ENCODE results near the gene ZNF169. TPM values are rescaled to one million over a fixed set of nuclear protein-coding genes. Genes with fewer than 3 reads are reported as not detected.
"Not testable (repeated sequence)": the region's sequence is repeated elsewhere in the genome, so short reads cannot be mapped to it uniquely, and the experiment has no call there.

ZNF169 gene
- total RNA-seq, 1 donor from 2014 or later = 3.2 TPM

GRCh38 chr9:94341703-94342102, 82.6 kb downstream of the ZNF169 start:
- DNase-seq (ENCODE audit: low read depth) = not testable (repeated sequence)

GRCh38 chr9:94347451-94347850, 88.4 kb downstream of the ZNF169 start:
- not testable (repeated sequence) for DNase-seq (ENCODE audit: low read depth)

GRCh38 chr9:94348754-94349153, 89.7 kb downstream of the ZNF169 start:
- not testable (repeated sequence) for DNase-seq (ENCODE audit: low read depth)

Other genes with a start within 250 kb of the ZNF169 start
- 12.8 and 15.7 TPM in 2 replicates for gene PTPDC1, start 174.8 kb upstream of the ZNF169 start, total RNA-seq
- gene NUTM2F, start 69.3 kb downstream of the ZNF169 start, total RNA-seq = not detected in 2 replicates